ENCODE results near the gene TMEM147. TPM values are rescaled to one million over a fixed set of nuclear protein-coding genes. Genes with fewer than 3 reads are reported as not detected.

TMEM147 gene
- total and polyA plus RNA-seq, 7 donors = 24.5 to 123 (median 68.3) TPM

DNA sequence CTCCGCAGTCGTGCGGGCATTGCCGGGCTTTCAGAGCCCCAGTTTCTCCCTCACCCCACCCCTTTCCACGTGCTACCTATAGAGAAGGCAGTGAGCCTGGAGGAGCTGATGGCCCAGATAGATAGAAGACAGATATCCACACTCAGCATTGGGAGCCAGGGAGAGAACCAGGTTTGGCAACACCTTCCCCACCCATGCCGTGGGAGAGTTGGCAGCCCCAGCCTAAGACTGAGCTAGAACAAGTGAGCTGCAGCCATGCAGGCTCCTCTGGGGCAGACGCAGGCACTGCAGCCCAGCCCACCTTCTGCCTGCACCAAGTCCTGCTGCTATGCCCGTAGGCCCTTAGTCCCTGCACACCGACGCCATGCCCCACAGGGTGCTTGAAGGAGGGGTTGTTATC, 44.8 kb upstream of the TMEM147 start:
- Histone ChIP-seq H3K27ac (no peak overlapping the region), H3K27me3 (peaks cover 0 to 5% (median 0%) of the 10 kb centered on the region in 3 donors), H3K36me3 (no peaks in the 10 kb centered on the region), H3K4me1 (peaks cover 0 to under 1% (median under 1%) of the 10 kb centered on the region in 4 donors), H3K9me3 (no peaks in the 10 kb centered on the region), H3K4me3 (no peak overlapping the region)
- WGBS, 2 donors = 90% methylated on average over 10 of the region's 10 CpGs
- DNase-seq = no peak
- TF ChIP-seq POLR2AphosphoS5 (IDR thresholded peaks at IDR 0.05) = no peak
- TF ChIP-seq CTCF (IDR thresholded peaks at IDR 0.05) = no peak
- no peak for TF ChIP-seq EP300 (IDR thresholded peaks at IDR 0.05)
- TF ChIP-seq POLR2A (IDR thresholded peaks at IDR 0.05) = no peak
- intact Hi-C loops (cut with DNase I) = no loop called here

DNA sequence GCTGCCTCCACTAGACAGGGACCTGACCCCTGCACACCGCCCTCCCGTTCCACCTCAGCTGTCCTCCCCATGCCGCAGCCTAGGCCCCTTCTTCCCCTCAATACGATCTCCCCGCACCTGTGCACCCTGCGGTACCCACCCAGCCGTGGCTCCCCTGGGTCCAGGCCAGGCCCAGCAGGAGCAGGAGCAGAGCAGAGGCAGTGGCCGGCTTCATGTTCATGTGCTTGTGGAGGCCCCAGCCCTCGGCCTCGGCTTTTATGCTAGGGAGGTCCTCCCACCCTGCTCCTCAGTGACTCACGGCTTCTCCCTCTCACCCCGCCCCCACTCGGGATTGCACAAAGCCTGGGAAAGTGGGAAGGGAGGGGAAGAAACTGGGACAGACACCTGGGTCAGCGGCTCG, 43.7 kb upstream of the TMEM147 start:
- Histone ChIP-seq H3K27ac (no peak overlapping the region), H3K27me3 (peaks cover 0 to 6% (median 0%) of the 10 kb centered on the region in 3 donors), H3K4me1 (no peaks in the 10 kb centered on the region), H3K9me3 (no peaks in the 10 kb centered on the region), H3K36me3 (no peaks in the 10 kb centered on the region), H3K4me3 (no peak overlapping the region)
- intact Hi-C loops (cut with DNase I) = no loop called here
- 84 to 88% methylated on average over 15 of the region's 15 CpGs for WGBS, 2 donors
- no peak for DNase-seq
- no peak for TF ChIP-seq CTCF (IDR thresholded peaks at IDR 0.05)
- TF ChIP-seq EP300 (IDR thresholded peaks at IDR 0.05) = no peak
- TF ChIP-seq POLR2AphosphoS5 (IDR thresholded peaks at IDR 0.05) = no peak
- no peak for TF ChIP-seq POLR2A (IDR thresholded peaks at IDR 0.05)

DNA sequence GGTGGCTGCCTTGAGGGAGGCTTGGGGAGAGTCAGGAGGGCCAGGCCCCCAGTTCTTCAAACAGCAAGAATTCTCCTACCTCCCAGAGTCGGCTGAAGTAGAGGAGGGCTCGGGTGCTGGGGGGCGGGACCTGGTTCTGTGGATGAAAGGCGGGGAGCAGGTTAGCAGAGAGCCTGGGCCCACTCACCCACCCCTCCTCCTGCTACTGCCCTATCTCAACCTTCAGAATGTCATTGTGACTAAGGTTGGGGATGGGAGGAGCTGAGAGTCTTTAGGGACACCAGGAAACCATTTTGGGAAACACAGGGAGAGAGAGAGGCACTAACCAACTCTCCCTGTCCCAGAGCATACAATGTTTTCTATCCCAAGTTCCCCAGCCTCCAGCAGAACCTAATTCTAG, 42.7 kb upstream of the TMEM147 start:
- intact Hi-C loops (cut with DNase I) = no loop called here
- Histone ChIP-seq H3K27ac (no peak overlapping the region), H3K27me3 (peaks cover 0 to 17% (median 7%) of the 10 kb centered on the region in 3 donors), H3K36me3 (no peaks in the 10 kb centered on the region), H3K9me3 (no peaks in the 10 kb centered on the region), H3K4me3 (no peak overlapping the region), H3K4me1 (no peaks in the 10 kb centered on the region)
- WGBS, 2 donors = 86 to 94% methylated on average over 4 of the region's 4 CpGs
- no peak for TF ChIP-seq CTCF (IDR thresholded peaks at IDR 0.05)
- no peak for TF ChIP-seq POLR2A (IDR thresholded peaks at IDR 0.05)
- no peak for TF ChIP-seq POLR2AphosphoS5 (IDR thresholded peaks at IDR 0.05)
- TF ChIP-seq EP300 (IDR thresholded peaks at IDR 0.05) = no peak
- DNase-seq = no peak

GRCh38 chr19:35506011-35506410, 39.4 kb upstream of the TMEM147 start:
- 80 to 81% methylated on average over 7 of the region's 7 CpGs for WGBS, 2 donors
- peaks cover 0 to 15% (median 11%) of the 10 kb centered on the region in 4 donors for H3K4me1 ChIP-seq
- no peak for DNase-seq
- no peak overlapping the region for H3K4me3 ChIP-seq
- intact Hi-C loops (cut with DNase I) = no loop called here
- H3K27me3 ChIP-seq = peaks cover 8 to 46% (median 29%) of the 10 kb centered on the region in 3 donors
- no peaks in the 10 kb centered on the region for H3K36me3 ChIP-seq
- H3K9me3 ChIP-seq = no peaks in the 10 kb centered on the region
- no peak overlapping the region for H3K27ac ChIP-seq
- TF ChIP-seq CTCF (IDR thresholded peaks at IDR 0.05) (no peak), EP300 (IDR thresholded peaks at IDR 0.05) (no peak), POLR2AphosphoS5 (IDR thresholded peaks at IDR 0.05) (no peak), POLR2A (IDR thresholded peaks at IDR 0.05) (no peak)

GRCh38 chr19:35507561-35507960, 37.9 kb upstream of the TMEM147 start:
- TF ChIP-seq EP300 (IDR thresholded peaks at IDR 0.05) = no peak
- no peak for TF ChIP-seq POLR2A (IDR thresholded peaks at IDR 0.05)
- TF ChIP-seq POLR2AphosphoS5 (IDR thresholded peaks at IDR 0.05) = no peak
- TF ChIP-seq CTCF (IDR thresholded peaks at IDR 0.05) = no peak
- WGBS, 2 donors = 90 to 91% methylated on average over 11 of the region's 11 CpGs
- H3K27me3 ChIP-seq = peaks cover 8 to 60% (median 41%) of the 10 kb centered on the region in 3 donors
- H3K27ac ChIP-seq = no peak overlapping the region
- intact Hi-C loops (cut with DNase I) = no loop called here
- no peaks in the 10 kb centered on the region for H3K36me3 ChIP-seq
- H3K9me3 ChIP-seq = no peaks in the 10 kb centered on the region
- no peak overlapping the region for H3K4me3 ChIP-seq
- H3K4me1 ChIP-seq = peaks cover 0 to 15% (median 11%) of the 10 kb centered on the region in 4 donors
- no peak for DNase-seq
